Brain microvascular endothelial cell (primary cell): Measurements from ENCODE around the gene STOML3.

Source experiments
- DNase-seq: peaks from one replicate; pipeline ENCODE4 v3.0.0-alpha.2; 2020
- H3K27ac ChIP-seq: fragments of 250-450 bp; sonication (Bioruptor Pico); 2 replicates; pipeline ENCODE4 v1.5.1; 2020; ENCODE audit warnings: mild to moderate bottlenecking, moderate library complexity
- H3K27me3 ChIP-seq: fragments of 250-450 bp; sonication (Bioruptor Pico); replicated peaks from 2 replicates; pipeline ENCODE4 v1.5.1; 2020; ENCODE audit warnings: mild to moderate bottlenecking
- H3K36me3 ChIP-seq: fragments of 250-450 bp; sonication (Bioruptor Pico); replicated peaks from 2 replicates; pipeline ENCODE4 v1.5.1; 2020; ENCODE audit warnings: mild to moderate bottlenecking
- H3K4me3 ChIP-seq: 2 replicates; pipeline ENCODE4 v1.5.1; 2011; ENCODE audit warnings: low read depth, mild to moderate bottlenecking, control low read depth, low read length, moderate library complexity
- CTCF ChIP-seq: IDR thresholded peaks from 2 replicates; pipeline ENCODE4 v1.5.1; 2011; ENCODE audit warnings: low read depth, mild to moderate bottlenecking, moderate library complexity, low read length, control low read depth, inconsistent platforms; ENCODE audit errors: missing control alignments
- in situ Hi-C: cut with HindIII; loops from 2 replicates; pipeline ENCODE4 v1.10.0; 2017; ENCODE audit warnings: low sequenced_read_pairs, low pct_ligation_motif_present

STOML3 gene

GRCh38 chr13:38980750-38981078 is 9.9 kb downstream of the STOML3 start:
- no peak for DNase-seq
- no peak for TF ChIP-seq CTCF
- H3K27ac ChIP-seq: no peak overlapping the region
- in situ Hi-C loops: no loop called here
- H3K27me3 ChIP-seq: no peaks in the 10 kb centered on the region
- H3K36me3 ChIP-seq: no peaks in the 10 kb centered on the region
- no peak overlapping the region for H3K4me3 ChIP-seq

- H3K4me3 ChIP-seq: no peak overlapping the region
- no peak for TF ChIP-seq CTCF
- no peak for DNase-seq
- no peak overlapping the region for H3K27ac ChIP-seq
- in situ Hi-C loops: no loop called here
- H3K36me3 ChIP-seq: no peaks in the 10 kb centered on the region
- no peaks in the 10 kb centered on the region for H3K27me3 ChIP-seq
Observed at GRCh38 chr13:38979891-38980749, 10.5 kb downstream of the STOML3 start.

- Histone ChIP-seq H3K27me3 (no peaks in the 10 kb centered on the region), H3K36me3 (no peaks in the 10 kb centered on the region), H3K4me3 (no peak overlapping the region), H3K27ac (no peak overlapping the region)
- in situ Hi-C loops: no loop called here
- no peak for TF ChIP-seq CTCF
- no peak for DNase-seq
Observed at GRCh38 chr13:38970380-38971051, 20.1 kb downstream of the STOML3 start.

- H3K27ac ChIP-seq: no peak overlapping the region
- TF ChIP-seq CTCF: no peak
- DNase-seq: no peak
Observed at GRCh38 chr13:38969187-38969586, 21.4 kb downstream of the STOML3 start.

GRCh38 chr13:38967446-38967845 is 23.2 kb downstream of the STOML3 start:
- no peak for DNase-seq
- Histone ChIP-seq H3K4me3 (no peak overlapping the region), H3K36me3 (no peaks in the 10 kb centered on the region), H3K27ac (no peak overlapping the region), H3K27me3 (no peaks in the 10 kb centered on the region)
- no peak for TF ChIP-seq CTCF
- in situ Hi-C loops: no loop called here

More at GRCh38 chr13:38969187-38969586, 21.4 kb downstream of the STOML3 start:
- in situ Hi-C loops: no loop called here
- no peaks in the 10 kb centered on the region for H3K27me3 ChIP-seq
- no peak overlapping the region for H3K4me3 ChIP-seq
- no peaks in the 10 kb centered on the region for H3K36me3 ChIP-seq
